Measurements from ENCODE around the gene IGF1R.

GRCh38 chr15:98731712-98732450 lies 83.5 kb downstream of the IGF1R start:
- TF ChIP-seq, protein P1, sequence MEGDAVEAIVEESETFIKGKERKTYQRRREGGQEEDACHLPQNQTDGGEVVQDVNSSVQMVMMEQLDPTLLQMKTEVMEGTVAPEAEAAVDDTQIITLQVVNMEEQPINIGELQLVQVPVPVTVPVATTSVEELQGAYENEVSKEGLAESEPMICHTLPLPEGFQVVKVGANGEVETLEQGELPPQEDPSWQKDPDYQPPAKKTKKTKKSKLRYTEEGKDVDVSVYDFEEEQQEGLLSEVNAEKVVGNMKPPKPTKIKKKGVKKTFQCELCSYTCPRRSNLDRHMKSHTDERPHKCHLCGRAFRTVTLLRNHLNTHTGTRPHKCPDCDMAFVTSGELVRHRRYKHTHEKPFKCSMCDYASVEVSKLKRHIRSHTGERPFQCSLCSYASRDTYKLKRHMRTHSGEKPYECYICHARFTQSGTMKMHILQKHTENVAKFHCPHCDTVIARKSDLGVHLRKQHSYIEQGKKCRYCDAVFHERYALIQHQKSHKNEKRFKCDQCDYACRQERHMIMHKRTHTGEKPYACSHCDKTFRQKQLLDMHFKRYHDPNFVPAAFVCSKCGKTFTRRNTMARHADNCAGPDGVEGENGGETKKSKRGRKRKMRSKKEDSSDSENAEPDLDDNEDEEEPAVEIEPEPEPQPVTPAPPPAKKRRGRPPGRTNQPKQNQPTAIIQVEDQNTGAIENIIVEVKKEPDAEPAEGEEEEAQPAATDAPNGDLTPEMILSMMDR (IDR thresholded peaks at IDR 0.05; ENCODE audit: borderline replicate concordance, extremely low read depth, low read length, poor library complexity, severe bottlenecking): no peak
- no peak for TF ChIP-seq EZH2 (IDR thresholded peaks at IDR 0.05; ENCODE audit: borderline replicate concordance, low read depth, low read length, severe bottlenecking)

Data from DND-41 (cell line).